B cell (primary cell): ENCODE results near the gene HNRNPF. TPM values are rescaled to one million over a fixed set of nuclear protein-coding genes. Genes with fewer than 3 reads are reported as not detected.

Experiments used
- ATAC-seq: fragments of 200-7000 bp; cut with Tn5 transposase; one replicate; pipeline ENCODE4 v1.10.0; 2021; ENCODE audit warnings: low read depth, mild to moderate bottlenecking, moderate number of reproducible peaks, moderate library complexity
- CTCF ChIA-PET: fragments of 350-600 bp; sonication (Branson Sonifier 250); formaldehyde crosslinking; loops from one replicate; lab custom pipeline; 2021; ENCODE audit warnings: antibody characterized with exemption, inconsistent platforms; lab: Charles Lee
- POLR2A ChIA-PET: fragments of 350-600 bp; sonication (Branson Sonifier 250); formaldehyde crosslinking; loops from one replicate; lab custom pipeline; 2021; ENCODE audit warnings: antibody characterized with exemption; lab: Charles Lee
- DNase-seq: peaks from one replicate; pipeline ENCODE4 v3.0.0; 2013
- H2AFZ ChIP-seq: 2 replicates; pipeline ENCODE4 v1.6.1; 2012; ENCODE audit warnings: mild to moderate bottlenecking, low read depth, low read length; ENCODE audit not compliant: insufficient read depth, poor library complexity, severe bottlenecking
- H3K27ac ChIP-seq, 2 donors: 1 replicate in 1 of 2; 2 replicates in 1 of 2; pipeline ENCODE4 v1.5.1; 2012 to 2013; ENCODE audit warnings: low read length in 2 of 2, mild to moderate bottlenecking in 2 of 2, moderate library complexity in 1 of 2
- H3K27me3 ChIP-seq, 4 experiments: fragments of 200-600 bp in 1 of 4; sonication (generic) in 1 of 4; replicated peaks in 1 of 4; 1 replicate in 2 of 4; 2 replicates in 2 of 4; pipeline versions ENCODE4 v1.6.1 to v1.7.0; 2013 to 2016; ENCODE audit warnings: low read length in 3 of 4, mild to moderate bottlenecking in 2 of 4, mixed read lengths in 1 of 4, moderate library complexity in 1 of 4; ENCODE audit not compliant: insufficient read depth in 4 of 4, control insufficient read depth in 3 of 4; ENCODE audit errors: control extremely low read depth in 1 of 4
- H3K36me3 ChIP-seq, 2 experiments: replicated peaks in 1 of 2; 1 replicate in 1 of 2; 2 replicates in 1 of 2; pipeline versions ENCODE4 v1.6.1 to v1.7.1; 2013; ENCODE audit warnings: low read length in 1 of 2; ENCODE audit not compliant: insufficient read depth in 2 of 2, control insufficient read depth in 1 of 2; ENCODE audit errors: control extremely low read depth in 1 of 2, extremely low read depth in 1 of 2
- H3K4me1 ChIP-seq, 2 donors: fragments of 200-600 bp in 1 of 2; sonication (generic) in 1 of 2; 1 replicate in 1 of 2; 2 replicates in 1 of 2; pipeline versions ENCODE4 v1.5.1 to v1.6.1; 2013 to 2017; ENCODE audit warnings: low read length in 2 of 2; ENCODE audit not compliant: control insufficient read depth in 2 of 2, insufficient read depth in 2 of 2
- H3K4me2 ChIP-seq: replicated peaks from 2 replicates; pipeline ENCODE3; 2012; ENCODE audit warnings: mild to moderate bottlenecking, low read depth, low read length; ENCODE audit not compliant: poor library complexity, severe bottlenecking
- H3K4me3 ChIP-seq, 5 experiments: fragments of 200-600 bp in 1 of 5; sonication (generic) in 1 of 5; 1 replicate in 3 of 5; 2 replicates in 2 of 5; pipeline versions ENCODE4 v1.5.1 to v1.7.0; 2011 to 2016; ENCODE audit warnings: low read length in 4 of 5, mild to moderate bottlenecking in 4 of 5, low read depth in 2 of 5, control low read depth in 1 of 5, moderate library complexity in 1 of 5; ENCODE audit not compliant: insufficient read depth in 1 of 5; ENCODE audit errors: control extremely low read depth in 1 of 5, extremely low read depth in 1 of 5
- H3K79me2 ChIP-seq: fragments of 200-600 bp; sonication (generic); one replicate; pipeline ENCODE4 v1.6.0; 2016; ENCODE audit warnings: low read length; ENCODE audit not compliant: control insufficient read depth, insufficient read depth
- H3K9ac ChIP-seq: fragments of 200-600 bp; sonication (generic); 2 replicates; pipeline ENCODE4 v1.6.1; 2017; ENCODE audit warnings: mild to moderate bottlenecking, low read length, moderate library complexity
- H3K9me3 ChIP-seq, 3 donors: one replicate each; pipeline versions ENCODE4 v1.6.1 to v1.7.1; 2013; ENCODE audit warnings: low read length in 2 of 3; ENCODE audit not compliant: control insufficient read depth in 2 of 3, insufficient read depth in 1 of 3; ENCODE audit errors: control extremely low read depth in 1 of 3
- H4K20me1 ChIP-seq: 2 replicates; pipeline ENCODE4 v1.6.0; 2012; ENCODE audit warnings: mild to moderate bottlenecking, low read length; ENCODE audit not compliant: insufficient read depth, control insufficient read depth, poor library complexity, severe bottlenecking
- H3K27ac Mint-ChIP-seq: one replicate; pipeline ENCODE4 v1.8.0; 2021; ENCODE audit warnings: mixed read lengths
- H3K27me3 Mint-ChIP-seq: one replicate; pipeline ENCODE4 v1.8.0; 2021; ENCODE audit warnings: mixed read lengths
- H3K4me1 Mint-ChIP-seq: one replicate; pipeline ENCODE4 v1.8.0; 2021; ENCODE audit warnings: mixed read lengths
- H3K4me3 Mint-ChIP-seq: one replicate; pipeline ENCODE4 v1.8.0; 2021; ENCODE audit warnings: mixed read lengths
- H3K9me3 Mint-ChIP-seq: one replicate; pipeline ENCODE4 v1.8.0; 2022; ENCODE audit warnings: mixed read lengths; ENCODE audit not compliant: insufficient read depth
- CTCF ChIP-seq: fragments of 200-600 bp; IDR thresholded peaks from one replicate; pipeline ENCODE4 v1.8.0; 2022; ENCODE audit warnings: antibody characterized with exemption, mild to moderate bottlenecking
- EZH2 ChIP-seq: IDR thresholded peaks from 2 replicates; pipeline ENCODE4 v1.6.1; 2012; ENCODE audit warnings: borderline replicate concordance, low read depth, mild to moderate bottlenecking, moderate library complexity, low read length; ENCODE audit not compliant: insufficient read depth, poor library complexity, severe bottlenecking
- WGBS: methylation state at CpG from one replicate; pipeline ENCODE4 v1.1.5; 2013; ENCODE audit warnings: missing lambda C conversion rate; ENCODE audit not compliant: insufficient coverage; 5-methylcytosine and 5-hydroxymethylcytosine counted together
- intact Hi-C: fragments of 100-400 bp; cut with micrococcal nuclease; formaldehyde crosslinking; loops from one replicate; pipeline ENCODE4 v1.10.0; 2022
- polyA plus RNA-seq: library from polyadenylated mRNA; depleted of rRNA; stranded (reverse); fragments of >200 nt; gene quantifications from 2 replicates; pipeline ENCODE4 v1.2.3, GENCODE V29; 2012
- total RNA-seq, 2 donors: library from RNA; stranded (reverse); fragments of 120-200 nt in 1 of 2; gene quantifications; 1 replicate in 1 of 2; 2 replicates in 1 of 2; pipeline versions ENCODE4 v1.2.3 to v1.2.4, GENCODE V29; 2013 to 2022

The HNRNPF gene
- total and polyA plus RNA-seq, 2 donors (not counting 1 experiment from before 2014, with no cell fraction given), result 76.7 to 161 TPM

- intact Hi-C loops, result no loop called here
- Histone ChIP-seq H3K4me2 (no peak overlapping the region), H3K4me3 (no peak overlapping the region), H2AFZ (no peak overlapping the region), H3K79me2 (peaks cover 43% of the 10 kb centered on the region), H3K9me3 (no peaks in the 10 kb centered on the region), H3K27ac (no peak overlapping the region), H3K9ac (no peak overlapping the region), H3K36me3 (no peaks in the 10 kb centered on the region), H3K4me1 (peaks cover 4 to 18% of the 10 kb centered on the region in 2 donors), H3K27me3 (no peaks in the 10 kb centered on the region), H4K20me1 (peaks cover 17% of the 10 kb centered on the region)
- DNase-seq, result no peak
- ATAC-seq, result no peak
- POLR2A ChIA-PET, result interaction anchor here (3.0 kb wide), 1 partner anchor 9 kb away, joined by 19 read pairs; no protein-coding TSS in a partner anchor
- Mint-ChIP-seq H3K27ac (no peak overlapping the region), H3K9me3 (no peaks in the 10 kb centered on the region), H3K4me3 (no peak overlapping the region), H3K4me1 (peaks cover 7% of the 10 kb centered on the region), H3K27me3 (no peaks in the 10 kb centered on the region)
- WGBS, result no CpG with 5 or more reads among the region's 2 CpGs
- CTCF ChIA-PET, result interaction anchor here (1.1 to 1.3 kb wide), 3 partner anchors 17 to 48 kb away, joined by 3 to 4 read pairs (median 3); no protein-coding TSS in a partner anchor
- no peak for TF ChIP-seq EZH2
- no peak for TF ChIP-seq CTCF
These were observed 2.5 kb upstream of the HNRNPF start for GRCh38 chr10:43411536-43411935.

GRCh38 chr10:43410345-43410744, 1.4 kb upstream of the HNRNPF start:
- H3K9ac ChIP-seq, result no peak overlapping the region
- WGBS, result 93% methylated on average over 13 of the region's 14 CpGs

More at GRCh38 chr10:43410345-43410744, 1.4 kb upstream of the HNRNPF start:
- H3K4me1 Mint-ChIP-seq, result peaks cover 16% of the 10 kb centered on the region
- TF ChIP-seq CTCF (no peak), EZH2 (no peak)
- H3K27me3 Mint-ChIP-seq, result no peaks in the 10 kb centered on the region
- Histone ChIP-seq H2AFZ (no peak overlapping the region), H3K4me1 (peaks cover 15 to 30% of the 10 kb centered on the region in 2 donors), H4K20me1 (peaks cover 29% of the 10 kb centered on the region), H3K79me2 (peaks cover 55% of the 10 kb centered on the region), H3K4me3 (peak overlapping the region in 1 of 5 experiments; percentile 79), H3K36me3 (no peaks in the 10 kb centered on the region), H3K4me2 (peak overlapping the region; percentile 100), H3K27me3 (no peaks in the 10 kb centered on the region), H3K9me3 (no peaks in the 10 kb centered on the region), H3K27ac (peak overlapping the region; percentile 100)
- POLR2A ChIA-PET, result interaction anchor here (0.8 to 3.0 kb wide), 4 partner anchors 10 to 27 kb away, joined by 4 to 19 read pairs (median 5); partner anchors contain the start of gene ZNF487
- no peaks in the 10 kb centered on the region for H3K9me3 Mint-ChIP-seq
- ATAC-seq (no peak), DNase-seq (no peak)
- intact Hi-C loops, result no loop called here
- peak overlapping the region; percentile 98 for H3K27ac Mint-ChIP-seq
- peak overlapping the region; percentile 98 for H3K4me3 Mint-ChIP-seq
- CTCF ChIA-PET, result interaction anchor here (1.1 to 1.9 kb wide), 5 partner anchors 9 to 47 kb away, joined by 4 to 13 read pairs (median 6); partner anchors contain the start of gene ZNF487
